ENCODE data around the gene USP12.
A peak's percentile ranks its signal among the peaks of the same experiment; 100 is the strongest.

The USP12 gene

DNA sequence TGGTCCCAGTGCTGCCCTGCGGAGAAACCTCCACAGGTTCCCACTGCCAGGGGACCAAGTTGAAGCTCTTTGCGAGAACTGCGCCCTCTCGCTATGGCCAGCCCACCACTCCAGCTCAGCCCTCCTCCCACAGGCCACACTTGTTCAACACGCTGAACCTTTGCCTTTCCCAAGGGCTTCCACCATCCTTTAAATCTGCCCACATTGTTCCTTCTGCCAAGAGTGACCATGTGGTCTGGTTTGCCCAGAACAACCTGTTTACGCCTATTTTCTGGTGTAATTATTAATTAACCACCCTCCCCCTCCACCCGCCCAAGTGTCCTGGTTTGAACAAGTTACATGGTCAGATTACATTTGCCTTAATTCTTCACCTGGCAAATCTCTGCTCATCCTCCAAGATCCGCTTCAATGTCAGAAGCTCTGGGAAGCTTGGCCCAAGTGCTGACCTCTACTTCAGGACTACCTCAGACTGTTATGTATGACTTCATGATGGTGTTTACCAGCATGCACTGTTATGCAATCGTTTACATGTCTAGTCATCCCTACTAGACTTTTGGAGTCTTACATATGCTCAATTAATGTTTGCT lies 12.0 kb upstream of the USP12 start:
- peak; percentile 80 for DNase-seq (ENCODE audit: low read depth)

DNA sequence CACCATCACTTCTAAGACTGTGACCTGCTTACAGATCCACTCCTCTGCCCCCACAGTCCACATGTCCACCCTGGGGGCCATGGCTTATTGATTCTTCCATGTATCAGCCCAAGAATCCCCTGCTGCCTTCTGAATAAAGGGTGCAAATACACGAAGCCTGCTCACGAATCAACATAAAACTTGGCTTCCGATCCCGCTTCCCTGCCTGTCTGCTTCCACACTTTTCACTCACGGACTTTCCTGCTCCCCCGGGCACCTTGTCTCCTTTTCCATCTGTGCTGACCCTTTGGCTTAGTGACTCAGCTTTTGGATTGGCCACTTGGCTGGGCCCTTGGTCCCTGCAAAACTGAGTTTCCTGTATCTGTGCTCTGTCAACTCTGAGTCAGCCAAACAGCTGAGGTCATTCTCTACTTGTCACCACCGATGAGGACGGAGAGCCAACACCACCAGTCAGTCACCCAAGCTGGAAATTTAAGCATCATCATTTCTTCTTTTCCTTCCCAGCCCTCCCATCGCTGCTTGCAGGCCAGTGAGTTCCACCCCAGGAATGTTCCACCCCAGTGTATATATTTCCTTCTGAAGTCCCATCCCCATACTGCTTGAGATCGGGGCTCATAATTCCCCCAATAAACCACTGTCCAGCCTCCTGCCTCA lies 11.4 kb upstream of the USP12 start:
- DNase-seq (ENCODE audit: low read depth) = peak; percentile 97

DNA sequence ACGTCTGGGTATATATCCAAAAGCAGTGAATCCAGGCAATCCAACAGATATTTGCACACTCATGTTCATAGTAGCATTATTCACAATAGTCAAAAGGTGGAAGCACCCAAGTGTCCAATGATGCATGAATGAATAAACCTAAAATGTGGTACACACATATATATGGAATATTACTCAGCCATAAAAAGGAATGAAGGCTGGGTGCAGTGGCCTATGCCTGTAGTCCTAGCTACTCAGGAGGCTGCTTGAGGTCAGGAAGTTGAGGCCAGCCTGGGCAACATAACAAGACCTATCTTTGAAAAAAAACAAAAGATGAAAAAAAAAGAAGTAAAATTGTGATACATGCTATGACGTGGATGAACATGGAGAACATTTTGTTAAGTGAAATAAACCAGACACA lies 10.4 kb upstream of the USP12 start:
- DNase-seq (ENCODE audit: low read depth) = no peak

DNA sequence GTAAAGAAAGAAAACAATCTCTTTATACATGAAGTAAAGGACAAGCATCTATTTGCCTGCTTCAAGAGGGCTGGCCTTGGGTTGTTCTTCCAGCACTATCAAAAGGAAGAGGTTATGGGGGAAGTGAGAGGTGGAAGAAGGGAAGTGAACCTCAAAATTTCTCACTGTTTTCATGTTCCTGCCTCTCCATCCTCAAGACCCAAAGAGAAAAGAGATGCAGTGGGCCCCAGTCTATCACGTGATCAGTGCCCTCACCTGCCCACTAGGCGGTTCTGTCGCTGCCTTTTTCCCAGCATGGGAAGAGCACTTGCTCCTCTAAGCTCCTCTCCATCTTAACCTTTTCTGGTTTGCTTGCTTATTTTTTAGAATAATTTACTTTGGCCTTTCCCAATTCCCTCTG lies 6.2 kb upstream of the USP12 start:
- no peak for DNase-seq (ENCODE audit: low read depth)

DNA sequence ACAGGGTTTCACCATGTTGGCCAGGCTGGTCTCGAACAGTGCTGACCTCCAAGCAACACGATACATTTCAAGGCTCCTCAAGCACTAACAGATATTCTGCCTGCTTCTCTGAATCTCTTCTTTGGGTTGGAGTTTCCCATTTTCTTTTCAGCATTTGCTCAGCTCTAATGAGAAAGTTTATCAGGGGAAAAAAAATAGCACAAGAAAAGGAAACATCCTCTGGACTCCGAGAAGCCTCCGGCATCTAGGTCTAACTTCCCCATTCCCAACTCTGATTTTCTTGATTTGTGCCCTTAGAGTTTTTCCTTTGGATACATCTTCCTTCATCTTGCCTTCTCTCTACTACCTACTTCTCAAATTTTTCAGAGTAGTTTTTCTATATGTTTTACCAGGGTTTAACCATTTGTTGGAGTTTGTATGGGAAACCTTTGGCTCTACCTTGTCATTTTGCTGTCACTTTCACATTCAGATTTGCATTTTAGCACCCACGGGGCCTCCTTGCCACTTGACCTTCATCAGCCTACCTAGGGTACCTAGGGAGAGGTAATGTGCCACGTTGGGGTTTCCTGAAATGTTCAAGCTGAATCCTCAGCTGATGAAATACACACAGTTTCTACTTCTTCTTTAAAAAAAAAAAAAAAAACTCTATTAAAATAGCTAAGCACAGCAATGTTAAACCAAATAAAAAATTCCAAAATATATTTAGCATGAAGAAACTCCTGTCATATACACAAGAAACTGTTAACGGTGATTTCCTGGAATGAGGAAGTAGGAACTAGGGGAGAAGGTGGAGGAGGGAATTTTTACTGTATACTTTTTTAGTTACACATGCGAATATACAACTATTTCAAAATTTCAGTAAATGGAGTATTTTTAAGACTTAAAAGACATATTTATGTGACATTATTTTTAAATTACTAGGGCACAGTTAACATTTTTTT lies 5.1 kb upstream of the USP12 start:
- DNase-seq (ENCODE audit: low read depth) = no peak

DNA sequence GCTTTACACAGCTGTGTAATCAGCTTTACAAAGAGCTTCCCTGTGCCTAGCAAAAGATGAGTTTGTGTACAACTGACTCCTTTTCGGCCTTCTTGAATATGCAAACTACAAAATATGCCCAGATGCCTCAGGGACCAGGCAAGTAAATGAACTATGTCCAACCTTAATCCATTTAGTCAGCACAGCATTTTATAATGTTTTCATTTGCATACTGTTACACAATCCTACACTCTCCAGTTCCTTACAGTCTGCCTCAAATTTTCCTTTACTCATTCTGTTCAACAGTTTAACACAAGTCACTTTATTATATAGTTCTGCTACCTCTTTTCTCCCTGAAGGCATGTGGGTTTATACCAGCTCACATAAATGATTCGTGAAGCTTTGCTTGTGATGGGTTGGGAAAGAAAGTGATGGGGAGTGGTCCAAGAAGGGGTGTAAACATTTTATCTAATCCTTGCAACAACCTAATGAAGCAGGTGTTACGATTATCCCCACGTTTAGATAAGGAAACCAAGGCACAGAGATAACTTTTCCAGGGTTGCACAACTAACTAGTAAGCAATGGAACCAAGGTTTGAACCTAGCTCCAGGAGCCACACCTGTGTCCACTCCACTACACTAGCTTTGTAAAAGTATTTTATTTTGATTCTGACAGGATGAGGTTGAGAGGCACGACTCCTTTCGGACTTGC lies 3.3 kb upstream of the USP12 start:
- DNase-seq (ENCODE audit: low read depth) = no peak

DNA sequence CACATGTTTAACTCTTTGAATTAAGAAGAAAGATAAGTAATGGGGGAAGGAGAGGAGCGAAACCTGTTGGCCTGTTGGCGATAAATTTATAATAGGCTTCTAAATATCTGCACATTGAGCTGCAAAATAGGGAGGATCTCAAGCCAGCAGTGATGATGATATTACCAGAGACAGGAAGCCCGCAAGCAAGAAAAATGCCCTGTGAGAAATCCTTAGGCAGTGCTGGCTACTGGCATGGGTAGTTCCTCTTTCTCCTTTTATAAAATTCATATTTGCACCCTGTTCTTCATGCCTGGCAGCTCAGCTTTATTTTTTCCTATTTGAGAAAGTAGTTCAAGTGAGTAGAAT lies 858 bp upstream of the USP12 start:
- DNase-seq (ENCODE audit: low read depth) = peak; percentile 73

DNA sequence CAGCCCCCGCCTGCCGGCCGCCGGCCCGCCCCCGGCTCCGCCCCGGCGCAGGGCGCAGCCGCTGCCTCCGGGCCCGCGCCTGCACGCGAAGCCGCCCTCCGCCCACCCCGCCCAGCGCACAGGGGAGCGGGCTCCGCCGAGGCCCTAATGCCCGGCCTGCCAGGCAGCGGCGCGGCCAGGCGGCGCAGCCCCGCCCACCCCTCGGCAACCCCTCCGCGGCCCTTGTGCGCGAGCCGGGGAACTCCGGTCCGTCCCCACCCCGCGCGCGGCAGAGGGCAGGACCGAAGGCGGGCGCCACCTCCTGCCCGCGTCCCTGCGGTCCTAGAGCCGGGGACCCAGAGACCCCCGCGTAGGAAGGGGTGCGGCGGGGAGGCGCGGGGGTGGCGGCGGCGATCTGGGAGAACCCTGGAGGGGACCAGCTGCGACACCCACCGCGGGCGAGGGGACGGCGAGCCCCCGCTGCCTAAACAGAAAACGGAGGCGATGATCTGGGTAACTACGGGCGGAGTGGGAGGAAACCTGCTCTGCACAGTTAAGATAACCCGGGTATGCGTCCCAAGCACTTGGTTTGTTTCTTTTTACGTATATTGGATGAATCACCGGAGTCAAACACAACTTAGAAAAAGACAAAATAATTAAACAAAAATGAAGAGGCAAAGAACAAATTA lies 350 bp upstream of the USP12 start:
- peak; percentile 90 for DNase-seq (ENCODE audit: low read depth)

DNA sequence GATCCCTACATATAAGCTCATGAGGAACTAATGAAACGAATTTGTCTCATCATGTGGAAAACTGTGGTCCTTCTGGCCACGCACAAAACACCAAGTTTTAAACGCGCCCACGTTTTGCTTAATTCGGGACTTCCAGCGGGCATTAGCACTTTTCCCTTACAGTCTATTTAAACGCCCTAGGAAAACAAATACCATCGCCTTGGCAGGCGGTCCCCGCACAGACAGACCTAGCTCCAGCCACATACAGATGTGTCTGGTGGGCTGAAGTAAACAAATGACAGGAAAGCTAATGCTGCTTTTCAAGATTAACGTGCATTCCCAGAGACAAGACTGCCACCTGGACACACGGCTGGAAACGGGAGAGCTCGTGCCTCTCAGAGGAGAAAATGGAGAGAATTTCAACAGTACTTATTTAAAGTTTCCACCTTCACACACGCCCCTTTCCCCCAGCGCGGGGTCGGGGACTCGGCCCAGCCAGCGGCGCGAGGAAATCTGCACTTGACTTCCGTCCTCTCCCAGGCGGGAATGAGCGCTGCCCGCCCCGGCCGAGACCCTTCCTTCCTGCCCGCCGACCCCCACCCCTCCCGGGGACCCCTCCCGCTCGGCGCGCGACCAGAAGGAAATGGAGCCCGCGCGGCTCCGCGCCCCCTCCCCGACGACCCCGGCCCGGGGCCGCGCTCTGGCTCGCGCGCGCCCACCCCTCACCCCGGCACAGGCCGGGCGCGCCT lies 931 bp downstream of the USP12 start:
- peak; percentile 55 for DNase-seq (ENCODE audit: low read depth)

DNA sequence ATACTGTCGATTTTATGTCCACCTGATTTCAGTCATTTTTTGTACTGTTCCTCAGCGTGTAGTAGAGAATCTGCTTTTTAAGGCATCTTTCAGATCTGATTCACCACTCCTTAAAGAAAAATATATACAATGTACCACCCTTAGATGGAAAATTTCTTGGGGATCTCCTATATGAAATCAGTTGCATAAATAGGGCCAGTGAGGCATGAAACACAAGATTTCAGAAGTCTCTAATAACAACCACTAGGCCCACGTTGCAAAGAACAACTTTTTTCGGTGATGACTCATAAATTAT lies 1.4 kb downstream of the USP12 start:
- DNase-seq (ENCODE audit: low read depth) = peak; percentile 82

DNA sequence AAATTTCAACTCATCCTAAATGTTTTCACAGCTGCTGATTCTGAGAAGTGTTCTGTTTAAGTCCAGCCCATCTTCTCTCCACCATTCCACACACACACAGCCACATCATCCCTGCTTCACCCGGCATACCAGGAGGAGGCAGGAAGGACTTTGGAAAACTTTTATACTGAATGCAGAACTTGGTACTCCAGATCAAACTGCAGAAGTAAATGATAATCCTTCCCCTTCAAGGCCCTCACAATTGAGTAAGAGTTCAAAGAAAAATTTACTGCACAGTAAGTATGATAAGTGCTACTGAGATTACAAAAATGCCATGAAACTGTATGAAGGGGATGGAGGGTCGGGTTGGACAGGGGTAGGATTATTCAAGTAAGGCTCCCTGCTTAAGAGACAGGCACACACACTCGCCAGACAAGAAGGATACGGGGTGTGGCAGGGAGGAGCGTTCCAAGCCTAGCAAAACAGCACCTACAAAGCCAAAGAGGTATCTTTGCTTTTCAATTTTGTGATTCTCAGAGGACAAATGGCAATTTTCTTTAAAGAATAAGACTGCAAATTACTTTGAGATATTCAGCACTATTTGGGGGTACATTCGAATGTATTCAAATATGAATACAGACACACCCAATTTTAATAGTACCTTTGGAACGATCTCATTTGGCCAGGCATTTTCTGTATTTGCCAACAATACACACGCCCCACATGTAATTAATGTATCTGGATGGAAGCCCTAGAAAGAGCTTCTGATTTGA lies 2.5 kb downstream of the USP12 start:
- DNase-seq (ENCODE audit: low read depth) = no peak

DNA sequence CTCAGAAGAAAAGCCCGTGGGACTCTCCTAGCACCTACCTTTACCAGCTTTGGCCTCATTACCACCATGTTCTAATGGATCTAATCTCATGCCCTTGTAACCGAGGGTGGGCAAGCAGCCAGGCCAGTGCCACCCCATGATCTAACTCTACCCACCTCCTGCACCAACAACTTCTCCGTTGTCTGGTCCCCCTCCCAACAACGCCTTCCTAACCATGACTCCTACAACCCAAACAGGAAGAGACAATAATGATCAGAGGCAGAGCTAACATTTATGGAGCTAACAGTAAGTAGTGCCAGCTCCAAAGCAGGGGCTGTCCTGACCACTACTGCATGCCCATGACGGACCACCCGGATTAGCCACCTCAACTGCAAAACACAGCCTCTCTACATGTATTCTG lies 3.5 kb downstream of the USP12 start:
- DNase-seq (ENCODE audit: low read depth) = no peak

DNA sequence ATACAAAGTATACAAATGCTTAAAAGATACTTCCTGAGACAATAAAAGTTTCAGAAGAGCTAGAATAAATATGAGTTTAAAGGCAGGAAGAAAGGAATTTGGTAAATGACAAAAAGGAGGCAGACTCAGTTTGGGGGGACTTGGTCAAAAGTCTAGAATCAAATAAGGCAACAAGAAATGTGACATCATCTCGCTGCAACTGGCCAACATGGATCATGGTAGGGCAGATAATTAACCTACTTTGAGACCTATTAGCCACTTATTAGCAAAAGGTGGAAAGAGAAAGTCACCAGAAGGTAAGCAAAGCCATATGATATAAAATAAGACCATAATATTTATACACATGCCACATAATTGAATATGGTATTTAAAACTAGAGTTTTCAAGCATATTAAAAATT lies 5.3 kb downstream of the USP12 start:
- DNase-seq (ENCODE audit: low read depth) = no peak

DNA sequence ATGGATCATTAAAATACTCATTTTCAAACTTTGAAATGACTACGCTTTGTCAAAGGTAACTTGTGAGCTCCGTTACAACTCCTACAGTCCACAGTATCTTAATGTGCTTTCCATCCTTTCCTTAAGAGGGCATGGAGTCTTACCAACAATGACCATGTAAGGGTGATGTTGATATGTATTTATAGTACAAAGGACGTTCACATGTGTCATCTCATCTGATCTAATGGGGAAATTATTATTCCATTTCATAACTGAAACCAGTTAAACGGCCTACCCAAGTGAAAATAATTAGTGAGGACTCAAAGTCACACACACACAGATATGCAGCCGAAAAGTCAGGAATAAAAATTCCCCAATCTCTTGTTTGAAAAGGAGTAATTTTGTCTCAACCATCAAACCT lies 9.6 kb downstream of the USP12 start:
- no peak for DNase-seq (ENCODE audit: low read depth)

DNA sequence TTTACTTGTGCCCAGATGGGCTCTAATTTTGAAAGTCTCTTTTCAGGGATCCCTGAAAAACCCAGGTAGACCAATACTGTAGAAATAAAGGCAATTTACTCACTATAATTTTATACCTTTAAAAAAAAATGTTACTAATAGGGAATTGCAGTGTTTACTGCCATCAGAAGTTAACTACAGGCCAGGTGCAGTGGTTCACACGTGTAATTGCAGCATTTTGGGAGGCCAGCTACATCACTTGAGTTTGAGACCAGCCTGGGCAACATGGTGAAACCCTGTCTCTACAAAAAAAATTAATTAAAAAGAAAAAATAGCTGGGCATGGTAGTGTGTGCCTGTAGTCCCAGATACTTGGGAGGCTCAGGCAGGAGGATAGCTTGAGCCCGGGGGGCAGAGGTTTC lies 10.2 kb downstream of the USP12 start:
- no peak for DNase-seq (ENCODE audit: low read depth)

DNA sequence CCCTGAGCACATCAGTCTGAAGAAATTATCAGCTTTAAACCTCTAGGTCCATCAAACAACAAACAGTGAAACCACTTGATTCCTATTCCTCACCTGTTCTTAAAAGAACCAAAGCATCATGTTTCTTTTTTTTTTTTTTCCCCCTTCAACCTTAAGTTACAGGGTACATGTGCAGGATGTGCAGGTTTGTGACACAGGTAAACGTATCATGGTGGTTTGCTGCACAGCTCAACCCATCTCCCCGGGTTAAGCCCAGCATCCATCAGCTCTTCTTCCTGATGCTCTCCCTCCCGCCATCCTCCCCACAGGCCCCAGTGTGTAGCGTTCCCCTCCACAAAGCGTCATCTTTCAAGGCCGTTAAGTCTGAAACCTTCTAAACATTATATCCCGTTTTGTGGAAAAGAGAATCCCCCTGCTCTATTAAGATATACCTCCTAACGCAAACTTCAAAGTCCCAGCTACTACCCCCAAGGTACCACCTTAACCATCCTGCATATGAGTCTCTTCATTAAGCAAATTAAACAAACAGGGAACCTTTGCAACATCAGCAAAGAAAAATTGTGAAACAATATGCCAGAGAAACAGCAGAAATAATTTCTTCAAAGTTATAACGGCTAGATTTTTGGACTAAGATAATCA lies 10.8 kb downstream of the USP12 start:
- no peak for DNase-seq (ENCODE audit: low read depth)

DNA sequence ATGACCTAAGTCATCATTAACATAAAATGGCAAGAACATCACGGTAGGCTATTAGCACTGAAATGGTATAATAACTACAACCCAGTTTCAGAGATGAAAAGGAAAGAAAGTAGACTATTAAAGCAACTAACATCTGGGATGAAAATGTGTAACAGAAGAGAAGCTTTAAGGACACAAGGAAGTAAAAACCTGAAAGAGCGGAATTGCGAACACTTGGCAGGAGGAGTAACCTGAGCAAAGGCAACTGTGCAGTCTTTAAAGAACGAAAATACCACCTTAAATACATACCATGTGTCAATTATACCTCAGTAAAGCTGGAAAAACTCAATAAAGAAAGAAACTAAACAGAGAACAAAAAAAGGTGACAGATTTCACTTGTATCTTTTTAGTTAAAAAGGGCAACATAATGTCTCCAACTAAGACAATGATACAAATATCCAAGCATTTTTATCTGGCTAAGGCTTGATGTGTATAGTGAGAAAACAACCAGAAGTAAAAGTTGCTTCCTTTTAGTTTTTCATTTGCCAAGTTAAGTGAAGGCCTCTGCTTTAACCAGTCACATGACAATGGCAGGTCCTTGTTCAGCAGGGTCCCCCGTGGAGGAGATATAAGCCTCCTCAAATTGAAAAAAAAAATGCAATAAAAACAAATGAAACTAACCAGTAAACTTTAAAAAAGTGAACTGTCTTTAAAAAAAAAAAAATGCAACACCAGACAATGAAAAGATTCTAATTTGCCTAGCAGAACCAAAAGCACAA lies 11.6 kb downstream of the USP12 start:
- no peak for DNase-seq (ENCODE audit: low read depth)

DNA sequence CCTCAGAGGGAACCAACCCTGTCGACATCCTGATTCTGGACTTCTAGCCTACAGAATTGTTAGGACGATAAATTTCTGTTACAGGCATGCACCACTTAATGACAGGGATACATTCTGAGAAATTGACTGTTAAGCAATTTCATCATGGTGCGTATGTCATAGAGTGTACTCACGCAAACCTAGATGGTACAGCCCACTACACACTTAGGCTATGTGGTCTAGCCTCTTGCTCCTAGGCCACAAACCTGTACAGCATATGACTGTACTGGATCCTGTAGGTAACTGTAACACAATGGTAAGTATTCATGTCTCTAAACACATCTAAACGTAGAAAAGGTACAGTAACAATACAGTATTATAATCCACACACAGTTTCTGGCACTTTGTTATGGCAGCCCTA lies 13.3 kb downstream of the USP12 start:
- no peak for DNase-seq (ENCODE audit: low read depth)

DNA sequence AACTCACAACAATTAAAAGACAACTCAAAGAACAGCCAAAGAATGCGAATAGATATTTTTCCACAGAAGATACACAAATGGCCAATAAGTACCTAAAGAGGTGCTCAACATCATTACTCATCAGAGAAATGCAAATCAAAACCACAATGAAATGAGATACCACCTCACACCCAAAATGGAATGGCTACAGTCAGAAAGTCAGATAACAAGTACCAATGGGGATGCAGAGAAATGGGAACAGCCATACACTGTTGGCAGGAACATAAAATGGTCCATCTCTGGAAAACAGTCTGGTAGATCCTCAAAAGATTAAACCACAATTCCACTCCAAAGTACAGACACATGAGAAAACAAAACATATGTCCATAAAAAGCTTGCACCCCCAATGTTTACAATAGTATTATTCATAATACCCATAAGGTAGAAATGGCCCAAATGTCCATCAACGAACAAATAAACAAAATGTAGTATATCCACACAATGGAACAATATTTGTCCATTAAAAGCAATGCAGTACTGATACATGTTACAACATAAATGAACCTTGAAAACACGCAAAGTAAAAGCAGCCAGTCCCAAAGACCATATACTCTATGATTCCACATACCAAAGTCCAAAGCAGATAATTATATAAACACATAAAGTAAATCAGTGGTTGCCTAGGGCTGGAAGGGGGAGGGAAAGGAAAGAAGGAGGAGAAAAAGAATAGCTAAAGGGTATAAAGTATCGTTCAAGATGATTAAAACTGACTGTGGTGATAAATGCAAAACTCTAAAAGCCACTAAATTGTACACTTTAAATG lies 19.6 kb downstream of the USP12 start:
- DNase-seq (ENCODE audit: low read depth) = peak; percentile 24
